ENCODE measurements around the gene SLC35F4.
A peak's percentile ranks its signal among the peaks of the same experiment; 100 is the strongest.

SLC35F4 gene

GRCh38 chr14:57559576-57559975 is 306.3 kb downstream of the SLC35F4 start:
- Mint-ChIP-seq H3K36me3 (ENCODE audit: low read depth) (no peaks in the 10 kb centered on the region), H3K4me3 (no peak overlapping the region), H3K4me1 (no peaks in the 10 kb centered on the region), H3K9me3 (peaks cover 9% of the 10 kb centered on the region), H3K27me3 (no peaks in the 10 kb centered on the region), H3K27ac (no peak overlapping the region)
- DNase-seq = no peak
- no peak for ATAC-seq

DNA sequence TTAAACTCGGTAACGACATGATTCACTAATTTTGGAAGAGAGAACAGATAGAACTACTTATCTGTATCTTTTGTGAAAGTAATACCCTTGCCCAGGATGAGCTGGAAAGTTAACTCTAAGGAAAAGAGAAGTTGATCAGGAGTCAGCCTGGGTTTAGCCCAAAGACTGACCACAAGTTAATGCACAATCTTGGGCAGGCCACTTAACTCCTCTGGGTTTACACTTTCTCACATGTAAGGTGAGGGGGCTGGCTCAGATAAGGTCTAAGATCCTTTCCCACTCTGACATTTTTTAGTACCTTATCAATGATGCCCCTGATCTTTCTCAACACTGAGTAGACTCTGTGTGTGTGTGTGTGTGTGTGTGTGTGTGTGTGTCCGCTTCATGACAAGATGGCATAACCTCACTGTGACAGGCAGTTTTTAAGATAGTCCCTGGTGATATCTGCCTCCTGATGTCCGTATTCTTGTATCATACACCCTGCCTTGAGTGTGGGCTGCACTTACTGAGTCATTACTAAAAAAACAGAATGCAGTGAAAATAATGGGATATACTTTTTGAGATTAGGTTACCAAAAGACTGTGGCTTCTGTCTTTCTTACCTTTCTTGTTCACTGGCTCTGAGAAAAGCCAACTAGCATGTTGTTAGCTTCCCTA is 316.0 kb downstream of the SLC35F4 start:
- Mint-ChIP-seq H3K27me3 (no peaks in the 10 kb centered on the region), H3K27ac (no peak overlapping the region), H3K4me1 (no peaks in the 10 kb centered on the region), H3K9me3 (peaks cover 16% of the 10 kb centered on the region), H3K36me3 (ENCODE audit: low read depth) (no peaks in the 10 kb centered on the region), H3K4me3 (no peak overlapping the region)
- ATAC-seq = no peak
- DNase-seq = no peak

GRCh38 chr14:57549016-57549564 is 316.8 kb downstream of the SLC35F4 start:
- Mint-ChIP-seq H3K27me3 (no peaks in the 10 kb centered on the region), H3K9me3 (peaks cover 14% of the 10 kb centered on the region), H3K27ac (no peak overlapping the region), H3K36me3 (ENCODE audit: low read depth) (no peaks in the 10 kb centered on the region), H3K4me1 (no peaks in the 10 kb centered on the region), H3K4me3 (no peak overlapping the region)
- DNase-seq (no peak), ATAC-seq (no peak)

DNA sequence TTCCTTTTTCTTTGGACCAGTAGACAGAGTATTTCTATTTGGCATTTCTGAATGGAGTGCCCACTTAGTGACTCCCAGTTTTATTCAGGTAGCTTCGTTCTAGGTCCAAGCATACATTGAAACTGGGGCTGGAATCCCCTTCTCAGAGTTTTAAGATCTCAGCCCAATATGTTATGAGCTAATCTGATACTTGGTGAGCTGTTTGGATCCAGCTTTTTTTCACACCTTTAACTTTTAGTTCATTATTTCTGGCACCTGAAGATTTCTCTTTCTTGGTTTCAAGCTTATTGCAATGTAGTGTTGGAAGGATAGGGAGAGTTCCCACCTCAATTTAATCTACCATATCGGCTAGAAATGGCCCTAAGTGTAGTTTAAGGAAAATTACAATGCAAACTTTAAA is 318.8 kb downstream of the SLC35F4 start:
- Mint-ChIP-seq H3K36me3 (ENCODE audit: low read depth) (peaks cover 2% of the 10 kb centered on the region), H3K4me1 (no peaks in the 10 kb centered on the region), H3K4me3 (no peak overlapping the region), H3K9me3 (peaks cover 30% of the 10 kb centered on the region), H3K27ac (no peak overlapping the region), H3K27me3 (no peaks in the 10 kb centered on the region)
- DNase-seq = no peak
- no peak for ATAC-seq

GRCh38 chr14:57533214-57533613 is 332.7 kb downstream of the SLC35F4 start:
- Mint-ChIP-seq H3K36me3 (ENCODE audit: low read depth) (no peaks in the 10 kb centered on the region), H3K27me3 (peaks cover 6% of the 10 kb centered on the region), H3K4me1 (no peaks in the 10 kb centered on the region), H3K27ac (no peak overlapping the region), H3K9me3 (peaks cover 12% of the 10 kb centered on the region), H3K4me3 (no peak overlapping the region)
- DNase-seq (peak; percentile 8), ATAC-seq (no peak)

DNA sequence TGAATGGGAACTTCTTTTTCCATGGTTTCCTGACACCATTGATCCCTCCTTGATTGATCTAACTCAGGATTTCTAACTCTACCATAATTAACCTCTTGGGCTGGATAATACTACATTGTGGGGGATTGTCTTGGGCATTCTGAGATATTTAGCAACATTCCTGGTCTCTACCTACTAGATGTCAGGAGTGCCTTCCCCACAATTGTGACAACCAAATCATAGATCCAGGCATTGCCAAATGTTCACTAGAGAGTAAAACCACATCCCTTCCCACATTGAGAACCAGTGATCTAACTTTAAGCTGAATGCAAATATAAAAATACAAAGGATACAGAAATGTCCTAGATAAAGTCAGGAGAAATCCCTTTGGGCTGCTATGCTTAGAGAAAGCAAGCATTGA is 335.3 kb downstream of the SLC35F4 start:
- DNase-seq (no peak), ATAC-seq (no peak)

GRCh38 chr14:57526942-57527341 is 338.9 kb downstream of the SLC35F4 start:
- Mint-ChIP-seq H3K9me3 (peaks cover 42% of the 10 kb centered on the region), H3K4me1 (no peaks in the 10 kb centered on the region), H3K27me3 (peaks cover 6% of the 10 kb centered on the region), H3K27ac (no peak overlapping the region), H3K36me3 (ENCODE audit: low read depth) (no peaks in the 10 kb centered on the region), H3K4me3 (no peak overlapping the region)
- ATAC-seq = no peak
- no peak for DNase-seq

More for the DNA sequence above, 335.3 kb downstream of the SLC35F4 start:
- Mint-ChIP-seq H3K27me3 (peaks cover 6% of the 10 kb centered on the region), H3K4me3 (no peak overlapping the region), H3K36me3 (ENCODE audit: low read depth) (no peaks in the 10 kb centered on the region), H3K4me1 (no peaks in the 10 kb centered on the region), H3K27ac (no peak overlapping the region), H3K9me3 (peaks cover 15% of the 10 kb centered on the region)

DNA sequence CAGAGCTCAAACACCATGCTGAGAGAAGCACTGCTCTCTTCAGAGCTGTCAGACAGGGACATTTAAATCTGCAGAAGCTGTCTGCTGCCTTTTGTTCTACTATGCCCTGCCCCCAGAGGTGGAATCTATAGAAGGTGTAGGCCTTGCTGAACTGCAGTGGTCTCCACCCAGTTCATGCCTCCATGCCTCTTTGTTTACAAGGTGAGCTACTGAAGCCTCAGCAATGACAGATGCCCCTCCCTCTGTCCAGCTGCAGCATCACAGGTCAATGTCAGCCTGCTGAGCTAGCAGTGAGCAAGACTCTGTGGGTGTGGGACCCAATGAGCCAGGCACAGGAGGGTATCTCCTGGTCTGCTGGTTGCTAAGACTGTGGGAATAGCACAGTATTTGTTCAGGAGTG is 346.8 kb downstream of the SLC35F4 start:
- no peak overlapping the region for H3K4me3 Mint-ChIP-seq
- ATAC-seq (no peak), DNase-seq (no peak)
- no peaks in the 10 kb centered on the region for H3K27me3 Mint-ChIP-seq
- H3K9me3 Mint-ChIP-seq = peaks cover 45% of the 10 kb centered on the region
- no peaks in the 10 kb centered on the region for H3K36me3 Mint-ChIP-seq (ENCODE audit: low read depth)
- no peaks in the 10 kb centered on the region for H3K4me1 Mint-ChIP-seq
- no peak overlapping the region for H3K27ac Mint-ChIP-seq
